ENCODE measurements around the gene KLHL29. TPM values are rescaled to one million over a fixed set of nuclear protein-coding genes. Genes with fewer than 3 reads are reported as not detected.

KLHL29 gene
- polyA plus RNA-seq, 2 donors = 2.1 to 3.8 TPM

GRCh38 chr2:23661276-23662050 lies 276.5 kb downstream of the KLHL29 start:
- Histone ChIP-seq H3K9me3 (ENCODE audit: control insufficient read depth in 2 of 2, insufficient read depth in 1 of 2, low read depth in 1 of 2, low read length in 1 of 2) (peaks cover 0 to 2% of the 10 kb centered on the region in 2 donors), H3K36me3 (ENCODE audit: control insufficient read depth in 2 of 2, insufficient read depth in 2 of 2, low read length in 1 of 2) (no peaks in the 10 kb centered on the region), H3K4me1 (ENCODE audit: control insufficient read depth in 2 of 2, insufficient read depth in 2 of 2, low read length in 1 of 2) (peaks cover 0 to 8% of the 10 kb centered on the region in 2 donors), H3K4me3 (ENCODE audit: low read depth in 1 of 2, low read length in 2 of 2) (no peak overlapping the region), H3K27me3 (ENCODE audit: control insufficient read depth in 1 of 2, insufficient read depth in 2 of 2, low read length in 2 of 2) (no peaks in the 10 kb centered on the region), H3K27ac (ENCODE audit: low read depth in 2 of 2, low read length in 1 of 2) (no peak overlapping the region)
- WGBS, 2 donors = 75 to 76% methylated on average over 11 of the region's 11 CpGs

- H3K4me1 ChIP-seq (ENCODE audit: control insufficient read depth in 2 of 2, insufficient read depth in 2 of 2, low read length in 1 of 2) = peaks cover 0 to 8% of the 10 kb centered on the region in 2 donors
- no peaks in the 10 kb centered on the region for H3K27me3 ChIP-seq (ENCODE audit: control insufficient read depth in 1 of 2, insufficient read depth in 2 of 2, low read length in 2 of 2)
- H3K36me3 ChIP-seq (ENCODE audit: control insufficient read depth in 2 of 2, insufficient read depth in 2 of 2, low read length in 1 of 2) = no peaks in the 10 kb centered on the region
- peaks cover 0 to 2% of the 10 kb centered on the region in 2 donors for H3K9me3 ChIP-seq (ENCODE audit: control insufficient read depth in 2 of 2, insufficient read depth in 1 of 2, low read depth in 1 of 2, low read length in 1 of 2)
- H3K4me3 ChIP-seq (ENCODE audit: low read depth in 1 of 2, low read length in 2 of 2) = no peak overlapping the region
- no peak overlapping the region for H3K27ac ChIP-seq (ENCODE audit: low read depth in 2 of 2, low read length in 1 of 2)
- WGBS, 2 donors = 77 to 91% methylated on average over 6 of the region's 6 CpGs
These were observed 277.5 kb downstream of the KLHL29 start for GRCh38 chr2:23662466-23662865.

- 28 to 29% methylated on average over 46 of the region's 46 CpGs for WGBS, 2 donors
- H3K27ac ChIP-seq (ENCODE audit: low read depth in 2 of 2, low read length in 1 of 2) = no peak overlapping the region
These were observed 278.3 kb downstream of the KLHL29 start for GRCh38 chr2:23662941-23663920.

GRCh38 chr2:23664066-23664788 lies 279.2 kb downstream of the KLHL29 start:
- H3K27ac ChIP-seq (ENCODE audit: low read depth in 2 of 2, low read length in 1 of 2) = no peak overlapping the region
- peaks cover 4 to 13% of the 10 kb centered on the region in 2 donors for H3K4me1 ChIP-seq (ENCODE audit: control insufficient read depth in 2 of 2, insufficient read depth in 2 of 2, low read length in 1 of 2)
- WGBS, 2 donors = 53 to 56% methylated on average over 9 of the region's 9 CpGs
- peaks cover 0 to 2% of the 10 kb centered on the region in 2 donors for H3K9me3 ChIP-seq (ENCODE audit: control insufficient read depth in 2 of 2, insufficient read depth in 1 of 2, low read depth in 1 of 2, low read length in 1 of 2)
- H3K4me3 ChIP-seq (ENCODE audit: low read depth in 1 of 2, low read length in 2 of 2) = no peak overlapping the region
- H3K36me3 ChIP-seq (ENCODE audit: control insufficient read depth in 2 of 2, insufficient read depth in 2 of 2, low read length in 1 of 2) = no peaks in the 10 kb centered on the region
- H3K27me3 ChIP-seq (ENCODE audit: control insufficient read depth in 1 of 2, insufficient read depth in 2 of 2, low read length in 2 of 2) = no peaks in the 10 kb centered on the region

More at GRCh38 chr2:23662941-23663920, 278.3 kb downstream of the KLHL29 start:
- peak overlapping the region in 1 of 2 donors; percentile 31 for H3K4me3 ChIP-seq (ENCODE audit: low read depth in 1 of 2, low read length in 2 of 2)
- H3K9me3 ChIP-seq (ENCODE audit: control insufficient read depth in 2 of 2, insufficient read depth in 1 of 2, low read depth in 1 of 2, low read length in 1 of 2) = peaks cover 0 to 2% of the 10 kb centered on the region in 2 donors
- H3K27me3 ChIP-seq (ENCODE audit: control insufficient read depth in 1 of 2, insufficient read depth in 2 of 2, low read length in 2 of 2) = no peaks in the 10 kb centered on the region
- no peaks in the 10 kb centered on the region for H3K36me3 ChIP-seq (ENCODE audit: control insufficient read depth in 2 of 2, insufficient read depth in 2 of 2, low read length in 1 of 2)
- H3K4me1 ChIP-seq (ENCODE audit: control insufficient read depth in 2 of 2, insufficient read depth in 2 of 2, low read length in 1 of 2) = peaks cover 0 to 8% of the 10 kb centered on the region in 2 donors

- H3K36me3 ChIP-seq (ENCODE audit: control insufficient read depth in 2 of 2, insufficient read depth in 2 of 2, low read length in 1 of 2) = no peaks in the 10 kb centered on the region
- peaks cover 7 to 24% of the 10 kb centered on the region in 2 donors for H3K4me1 ChIP-seq (ENCODE audit: control insufficient read depth in 2 of 2, insufficient read depth in 2 of 2, low read length in 1 of 2)
- H3K27ac ChIP-seq (ENCODE audit: low read depth in 2 of 2, low read length in 1 of 2) = no peak overlapping the region
- no peak overlapping the region for H3K4me3 ChIP-seq (ENCODE audit: low read depth in 1 of 2, low read length in 2 of 2)
- WGBS, 2 donors = 89 to 94% methylated on average over 12 of the region's 12 CpGs
- no peaks in the 10 kb centered on the region for H3K27me3 ChIP-seq (ENCODE audit: control insufficient read depth in 1 of 2, insufficient read depth in 2 of 2, low read length in 2 of 2)
- no peaks in the 10 kb centered on the region for H3K9me3 ChIP-seq (ENCODE audit: control insufficient read depth in 2 of 2, insufficient read depth in 1 of 2, low read depth in 1 of 2, low read length in 1 of 2)
These were observed 281.4 kb downstream of the KLHL29 start for GRCh38 chr2:23666241-23666979.

- Histone ChIP-seq H3K27me3 (ENCODE audit: control insufficient read depth in 1 of 2, insufficient read depth in 2 of 2, low read length in 2 of 2) (no peaks in the 10 kb centered on the region), H3K36me3 (ENCODE audit: control insufficient read depth in 2 of 2, insufficient read depth in 2 of 2, low read length in 1 of 2) (no peaks in the 10 kb centered on the region), H3K4me3 (ENCODE audit: low read depth in 1 of 2, low read length in 2 of 2) (no peak overlapping the region), H3K27ac (ENCODE audit: low read depth in 2 of 2, low read length in 1 of 2) (no peak overlapping the region), H3K9me3 (ENCODE audit: control insufficient read depth in 2 of 2, insufficient read depth in 1 of 2, low read depth in 1 of 2, low read length in 1 of 2) (no peaks in the 10 kb centered on the region), H3K4me1 (ENCODE audit: control insufficient read depth in 2 of 2, insufficient read depth in 2 of 2, low read length in 1 of 2) (peaks cover 7 to 24% of the 10 kb centered on the region in 2 donors)
- 90 to 93% methylated on average over 7 of the region's 7 CpGs for WGBS, 2 donors
These were observed 282.0 kb downstream of the KLHL29 start for GRCh38 chr2:23666980-23667357.

- peaks cover 0 to 4% of the 10 kb centered on the region in 2 donors for H3K9me3 ChIP-seq (ENCODE audit: control insufficient read depth in 2 of 2, insufficient read depth in 1 of 2, low read depth in 1 of 2, low read length in 1 of 2)
- H3K27me3 ChIP-seq (ENCODE audit: control insufficient read depth in 1 of 2, insufficient read depth in 2 of 2, low read length in 2 of 2) = no peaks in the 10 kb centered on the region
- H3K4me3 ChIP-seq (ENCODE audit: low read depth in 1 of 2, low read length in 2 of 2) = no peak overlapping the region
- H3K4me1 ChIP-seq (ENCODE audit: control insufficient read depth in 2 of 2, insufficient read depth in 2 of 2, low read length in 1 of 2) = peaks cover 7 to 24% of the 10 kb centered on the region in 2 donors
- no peaks in the 10 kb centered on the region for H3K36me3 ChIP-seq (ENCODE audit: control insufficient read depth in 2 of 2, insufficient read depth in 2 of 2, low read length in 1 of 2)
- WGBS, 2 donors = 86 to 87% methylated on average over 11 to 12 of the region's 12 CpGs
- no peak overlapping the region for H3K27ac ChIP-seq (ENCODE audit: low read depth in 2 of 2, low read length in 1 of 2)
These were observed 283.9 kb downstream of the KLHL29 start for GRCh38 chr2:23668756-23669304.

GRCh38 chr2:23669413-23670244 lies 284.6 kb downstream of the KLHL29 start:
- H3K27ac ChIP-seq (ENCODE audit: low read depth in 2 of 2, low read length in 1 of 2) = peak overlapping the region; percentile 57 to 59
- WGBS, 2 donors = 49 to 54% methylated on average over 21 to 22 of the region's 22 CpGs
- H3K4me3 ChIP-seq (ENCODE audit: low read depth in 1 of 2, low read length in 2 of 2) = no peak overlapping the region
- no peaks in the 10 kb centered on the region for H3K36me3 ChIP-seq (ENCODE audit: control insufficient read depth in 2 of 2, insufficient read depth in 2 of 2, low read length in 1 of 2)
- H3K4me1 ChIP-seq (ENCODE audit: control insufficient read depth in 2 of 2, insufficient read depth in 2 of 2, low read length in 1 of 2) = peaks cover 7 to 21% of the 10 kb centered on the region in 2 donors
- H3K9me3 ChIP-seq (ENCODE audit: control insufficient read depth in 2 of 2, insufficient read depth in 1 of 2, low read depth in 1 of 2, low read length in 1 of 2) = peaks cover 0 to 4% of the 10 kb centered on the region in 2 donors
- no peaks in the 10 kb centered on the region for H3K27me3 ChIP-seq (ENCODE audit: control insufficient read depth in 1 of 2, insufficient read depth in 2 of 2, low read length in 2 of 2)
